ENCODE measurements around the gene TBC1D32. TPM values are rescaled to one million over a fixed set of nuclear protein-coding genes. Genes with fewer than 3 reads are reported as not detected.
"Not testable (repeated sequence)": the region's sequence is repeated elsewhere in the genome, so short reads cannot be mapped to it uniquely, and the experiment has no call there.

Gene TBC1D32
- total RNA-seq, 1 donor from 2014 or later = 8.1 TPM

DNA sequence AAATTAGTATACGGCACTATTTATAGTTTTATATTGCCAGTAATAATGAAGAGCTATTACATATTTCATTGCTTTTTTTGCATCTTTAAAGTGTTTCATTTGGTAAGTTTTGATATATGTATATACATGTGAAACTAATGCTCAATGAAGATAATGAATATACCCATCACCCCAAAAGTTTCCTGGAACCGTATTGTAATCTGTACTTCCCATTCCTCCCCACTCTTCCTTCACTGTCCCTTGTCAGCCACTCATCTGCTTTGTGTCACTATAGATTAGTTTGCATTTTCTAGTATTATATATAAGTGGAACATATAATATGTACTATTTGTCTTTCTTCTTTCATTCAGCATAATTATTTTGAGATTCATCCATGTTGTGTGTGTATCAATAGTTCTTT lies 10.3 kb upstream of the TBC1D32 start:
- DNase-seq = no peak
- Mint-ChIP-seq H3K4me3 (no peak overlapping the region), H3K27me3 (peaks cover 17% of the 10 kb centered on the region), H3K4me1 (no peaks in the 10 kb centered on the region), H3K27ac (no peak overlapping the region), H3K36me3 (ENCODE audit: low read depth) (no peaks in the 10 kb centered on the region), H3K9me3 (no peaks in the 10 kb centered on the region)
- intact Hi-C loops (cut with micrococcal nuclease) = no loop called here

DNA sequence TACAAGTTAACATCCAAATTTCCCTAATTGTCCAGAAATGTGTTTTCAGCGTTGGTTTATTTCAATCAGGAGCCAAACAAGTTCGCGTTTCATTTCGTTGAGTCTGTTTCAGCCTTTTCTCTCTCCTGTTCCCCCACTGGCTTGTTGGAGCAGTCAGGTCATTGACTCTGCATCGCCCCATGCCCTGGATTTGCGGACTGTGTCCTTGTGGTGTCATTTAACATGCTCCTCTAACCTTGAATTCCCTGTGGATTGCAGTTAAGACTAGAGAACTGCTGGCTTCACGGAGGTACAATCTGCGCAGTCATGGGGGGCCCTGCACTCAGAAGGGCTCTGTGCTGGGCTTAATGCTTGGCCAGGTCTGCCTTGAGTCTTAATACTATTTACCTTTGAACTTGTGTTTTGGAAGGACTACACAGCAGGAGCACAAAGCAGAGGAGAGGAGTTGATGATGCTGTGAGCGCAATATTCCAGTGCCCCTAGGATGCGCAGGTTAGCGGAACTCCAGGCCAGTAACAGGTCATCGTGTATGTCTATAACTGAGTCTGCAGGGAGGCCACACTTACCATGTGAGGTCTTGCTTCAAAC lies 5.5 kb upstream of the TBC1D32 start:
- H3K27ac Mint-ChIP-seq = no peak overlapping the region
- H3K27me3 Mint-ChIP-seq = peaks cover 14% of the 10 kb centered on the region
- H3K4me1 Mint-ChIP-seq = peaks cover 8% of the 10 kb centered on the region
- peaks cover 4% of the 10 kb centered on the region for H3K9me3 Mint-ChIP-seq
- intact Hi-C loops (cut with micrococcal nuclease) = loop anchor here (10.0 kb wide), 1 partner anchor 1135 kb away; the partner anchor contains the start of gene SERINC1
- H3K36me3 Mint-ChIP-seq (ENCODE audit: low read depth) = no peaks in the 10 kb centered on the region
- H3K4me3 Mint-ChIP-seq = no peak overlapping the region
- no peak for DNase-seq

DNA sequence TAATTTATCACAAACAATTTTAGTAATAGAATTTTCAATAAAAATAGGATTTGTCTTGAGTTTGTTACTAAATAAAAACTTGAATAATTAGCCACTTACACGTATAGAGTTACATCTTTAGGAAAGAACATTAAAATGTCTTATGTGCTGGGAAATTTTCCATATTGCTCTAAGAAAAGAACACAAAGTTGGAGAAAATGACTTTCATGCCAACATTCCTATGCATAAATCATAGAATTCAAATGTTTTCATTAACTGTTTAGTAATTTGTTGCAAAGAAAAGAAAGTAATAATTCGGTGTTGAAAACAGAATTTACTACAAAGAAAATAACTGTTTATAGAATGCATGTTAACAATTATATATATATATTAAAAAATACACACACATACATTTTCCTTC lies 4.7 kb upstream of the TBC1D32 start:
- no peak for DNase-seq
- H3K27me3 Mint-ChIP-seq = peaks cover 12% of the 10 kb centered on the region
- H3K4me3 Mint-ChIP-seq = no peak overlapping the region
- H3K9me3 Mint-ChIP-seq = peaks cover 4% of the 10 kb centered on the region
- peaks cover 10% of the 10 kb centered on the region for H3K4me1 Mint-ChIP-seq
- H3K36me3 Mint-ChIP-seq (ENCODE audit: low read depth) = no peaks in the 10 kb centered on the region
- H3K27ac Mint-ChIP-seq = no peak overlapping the region
- intact Hi-C loops (cut with micrococcal nuclease) = loop anchor here (10.0 kb wide), 1 partner anchor 1136 kb away; the partner anchor contains the start of gene SERINC1

DNA sequence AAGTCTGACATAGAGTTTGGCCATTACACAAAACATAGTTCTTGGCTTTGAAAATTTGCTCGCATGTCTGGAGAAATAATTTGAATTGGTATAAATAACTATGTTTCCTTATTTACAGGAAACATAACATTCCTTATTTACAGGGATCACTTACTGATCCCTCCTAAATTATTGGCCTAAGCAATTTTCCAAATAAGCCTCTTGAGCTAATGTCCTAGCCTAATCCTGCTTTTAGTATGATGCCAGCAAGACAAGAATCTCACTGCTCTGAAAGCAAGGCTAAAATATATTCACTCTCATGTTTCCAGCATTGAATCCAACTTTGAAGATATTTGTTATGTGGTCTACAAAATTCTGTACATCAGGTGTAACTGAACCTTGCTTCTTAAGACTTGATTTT lies 4.1 kb upstream of the TBC1D32 start:
- H3K4me3 Mint-ChIP-seq = no peak overlapping the region
- H3K27me3 Mint-ChIP-seq = peaks cover 10% of the 10 kb centered on the region
- intact Hi-C loops (cut with micrococcal nuclease) = loop anchor here (10.0 kb wide), 1 partner anchor 1136 kb away; the partner anchor contains the start of gene SERINC1
- no peak for DNase-seq
- no peaks in the 10 kb centered on the region for H3K36me3 Mint-ChIP-seq (ENCODE audit: low read depth)
- H3K27ac Mint-ChIP-seq = no peak overlapping the region
- peaks cover 11% of the 10 kb centered on the region for H3K4me1 Mint-ChIP-seq
- H3K9me3 Mint-ChIP-seq = peaks cover 4% of the 10 kb centered on the region

DNA sequence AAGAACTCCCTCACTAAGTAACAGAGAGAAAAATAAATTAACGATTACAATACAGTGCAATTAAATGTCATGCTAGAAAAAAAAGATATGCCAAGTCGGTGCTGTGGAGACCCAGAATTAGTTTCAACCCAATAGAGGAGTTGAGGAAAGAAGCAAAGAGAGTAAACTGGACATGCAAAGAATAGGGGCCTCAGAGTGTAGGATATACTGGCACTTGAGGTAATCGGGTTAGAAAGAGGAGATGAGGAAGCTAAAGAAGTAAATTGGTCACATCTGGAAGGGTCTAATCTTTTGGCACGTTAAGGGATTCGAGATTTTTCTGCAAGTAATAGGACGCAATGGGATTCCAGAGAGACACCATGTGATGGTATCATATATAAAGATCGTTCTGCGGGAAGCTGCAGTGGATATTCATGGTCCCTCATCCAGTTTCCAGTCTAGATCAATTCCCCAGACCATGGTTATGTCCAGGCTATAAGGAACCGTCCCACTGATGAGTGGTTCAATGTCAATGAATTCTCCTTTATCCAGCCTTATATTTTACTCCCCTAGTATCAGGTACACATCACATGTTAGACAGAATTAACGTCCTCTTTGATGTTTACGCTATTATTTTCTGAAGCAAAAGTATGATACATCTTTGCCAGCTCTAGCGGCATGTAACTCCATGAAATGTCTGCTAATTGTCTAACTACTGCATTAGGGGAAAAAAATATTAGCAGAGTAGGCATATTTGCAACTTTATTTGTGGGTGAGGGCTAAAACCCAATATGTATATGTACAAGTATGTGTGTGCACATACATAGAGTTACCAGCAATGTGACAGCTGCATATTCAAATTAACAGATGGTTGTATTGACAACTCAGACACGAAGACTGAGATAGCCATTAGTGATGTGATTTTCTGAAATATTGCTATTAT lies 1.1 kb upstream of the TBC1D32 start:
- Mint-ChIP-seq H3K27ac (peak overlapping the region; percentile 98), H3K4me3 (peak overlapping the region; percentile 91), H3K27me3 (peaks cover 6% of the 10 kb centered on the region), H3K4me1 (peaks cover 28% of the 10 kb centered on the region), H3K36me3 (ENCODE audit: low read depth) (no peaks in the 10 kb centered on the region), H3K9me3 (peaks cover 4% of the 10 kb centered on the region)
- no peak for DNase-seq
- intact Hi-C loops (cut with micrococcal nuclease) = loop anchor here (2.0 to 10.0 kb wide), 2 partner anchors 89 to 1139 kb away; partner anchors contain the start of gene SERINC1

DNA sequence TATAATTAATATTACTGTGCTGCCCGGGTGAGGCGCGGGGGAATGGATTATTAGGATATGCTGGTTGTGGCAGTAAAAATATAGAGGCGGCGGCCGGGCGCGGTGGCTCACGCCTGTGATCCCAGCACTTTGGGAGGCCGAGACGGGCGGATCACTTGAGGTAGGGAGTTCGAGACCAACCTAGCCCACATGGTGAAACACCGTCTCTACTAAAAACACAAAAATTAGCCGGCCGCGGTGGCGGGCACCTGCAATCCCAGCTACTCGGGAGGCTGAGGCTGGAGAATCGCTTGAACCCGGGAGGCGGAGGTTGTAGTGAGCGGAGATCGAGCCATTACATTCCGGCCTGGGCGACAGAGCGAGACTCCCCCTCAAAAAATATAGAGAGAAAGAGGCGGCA lies 586 bp downstream of the TBC1D32 start:
- Mint-ChIP-seq H3K27ac (peak overlapping the region; percentile 10), H3K4me1 (peaks cover 31% of the 10 kb centered on the region), H3K4me3 (peak overlapping the region; percentile 91)
- not testable (repeated sequence) for H3K9me3 Mint-ChIP-seq; H3K27me3 Mint-ChIP-seq; DNase-seq; H3K36me3 Mint-ChIP-seq (ENCODE audit: low read depth)
- intact Hi-C loops (cut with micrococcal nuclease) = loop anchor here (1.0 to 10.0 kb wide), 4 partner anchors 87 to 1141 kb away; partner anchors contain the start of genes HSF2 and SERINC1

DNA sequence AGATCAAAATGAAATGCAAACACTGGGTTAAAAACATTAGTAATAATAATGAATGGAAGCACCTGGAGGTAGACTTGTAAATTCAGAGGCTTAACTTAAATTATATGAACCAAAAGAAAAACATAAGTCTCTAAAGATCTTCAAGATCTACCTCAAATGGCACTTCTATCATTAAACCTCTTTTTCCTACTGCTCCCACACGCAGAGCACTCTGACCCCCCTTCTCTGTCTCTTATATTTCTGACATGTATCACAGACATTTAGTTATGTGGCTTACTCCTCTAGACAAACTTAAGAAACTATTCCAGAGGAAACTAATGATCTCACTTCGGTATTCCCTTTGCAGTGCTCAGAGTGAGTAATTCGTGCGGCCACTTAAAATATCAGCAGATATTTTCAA lies 1.1 kb downstream of the TBC1D32 start:
- Mint-ChIP-seq H3K36me3 (ENCODE audit: low read depth) (no peaks in the 10 kb centered on the region), H3K4me3 (peak overlapping the region; percentile 91), H3K27me3 (no peaks in the 10 kb centered on the region), H3K9me3 (peaks cover 4% of the 10 kb centered on the region), H3K4me1 (peaks cover 31% of the 10 kb centered on the region), H3K27ac (peak overlapping the region; percentile 5)
- no peak for DNase-seq
- intact Hi-C loops (cut with micrococcal nuclease) = loop anchor here (5.0 to 10.0 kb wide), 2 partner anchors 439 to 1142 kb away; partner anchors contain the start of gene SERINC1

DNA sequence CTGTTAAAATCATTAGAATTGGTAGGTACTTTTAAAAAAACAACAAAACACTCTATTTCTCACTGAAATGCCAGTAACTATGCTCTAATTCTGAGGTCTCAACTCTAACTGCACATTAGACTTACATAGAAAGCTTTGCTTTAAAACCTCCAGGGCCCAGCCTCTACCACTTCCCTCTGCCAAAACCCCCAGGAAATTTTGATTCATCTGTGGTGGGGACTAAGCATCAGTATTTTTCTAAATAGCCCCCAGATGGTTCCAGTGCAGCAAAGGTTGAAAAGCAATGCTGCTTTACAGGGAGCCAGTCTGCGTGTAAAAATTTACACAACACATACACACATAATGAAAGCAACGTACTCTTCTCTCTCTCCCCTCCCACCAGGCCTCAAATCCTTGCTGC lies 3.8 kb downstream of the TBC1D32 start:
- Mint-ChIP-seq H3K27ac (no peak overlapping the region), H3K4me1 (peaks cover 30% of the 10 kb centered on the region), H3K9me3 (peaks cover 4% of the 10 kb centered on the region), H3K27me3 (no peaks in the 10 kb centered on the region), H3K36me3 (ENCODE audit: low read depth) (no peaks in the 10 kb centered on the region), H3K4me3 (no peak overlapping the region)
- no peak for DNase-seq
- intact Hi-C loops (cut with micrococcal nuclease) = loop anchor here (5.0 to 10.0 kb wide), 2 partner anchors 442 to 1144 kb away; partner anchors contain the start of gene SERINC1

DNA sequence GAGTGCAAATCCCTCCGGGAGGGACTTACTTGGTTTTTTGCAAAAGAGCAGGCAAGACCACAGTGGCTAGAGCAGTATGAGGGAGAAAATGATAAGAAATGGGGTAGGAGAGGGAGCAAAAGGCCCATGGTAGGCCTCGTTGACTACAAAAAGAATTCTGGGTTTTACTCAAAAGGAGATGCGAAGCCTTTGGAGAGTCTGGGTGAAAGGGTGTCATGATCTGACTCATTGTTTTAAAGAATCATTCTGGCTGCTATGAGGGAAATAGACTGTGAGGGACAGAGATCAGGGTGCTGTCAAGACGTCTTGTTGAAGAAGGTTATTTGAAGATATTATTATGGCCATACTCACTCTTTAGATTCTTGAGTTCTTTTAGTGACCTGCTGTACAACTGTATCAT lies 13.0 kb downstream of the TBC1D32 start:
- Mint-ChIP-seq H3K9me3 (no peaks in the 10 kb centered on the region), H3K4me1 (peaks cover 6% of the 10 kb centered on the region), H3K27ac (no peak overlapping the region), H3K36me3 (ENCODE audit: low read depth) (peaks cover 8% of the 10 kb centered on the region), H3K4me3 (no peak overlapping the region), H3K27me3 (no peaks in the 10 kb centered on the region)
- DNase-seq = no peak
- intact Hi-C loops (cut with micrococcal nuclease) = no loop called here

DNA sequence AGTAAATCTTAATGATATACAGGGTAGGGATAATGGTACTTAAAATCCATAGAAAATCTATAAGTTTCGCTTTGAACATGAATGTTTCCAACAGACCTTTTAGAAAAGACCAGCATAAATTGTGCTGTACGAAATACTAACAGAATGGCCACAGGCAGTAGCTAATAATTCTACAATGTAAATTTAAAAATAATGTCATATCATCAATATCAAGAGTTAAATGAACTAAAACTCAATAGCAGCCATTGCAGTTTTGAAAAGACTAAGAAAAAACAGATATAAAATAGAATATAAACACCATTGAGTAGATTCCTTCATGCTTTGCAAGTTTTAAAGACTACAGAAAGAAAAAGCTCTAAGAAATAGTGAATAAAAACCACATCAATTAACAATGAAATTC lies 14.7 kb downstream of the TBC1D32 start:
- no peaks in the 10 kb centered on the region for H3K9me3 Mint-ChIP-seq
- intact Hi-C loops (cut with micrococcal nuclease) = no loop called here
- no peaks in the 10 kb centered on the region for H3K27me3 Mint-ChIP-seq
- H3K27ac Mint-ChIP-seq = no peak overlapping the region
- no peak for DNase-seq
- peaks cover 6% of the 10 kb centered on the region for H3K4me1 Mint-ChIP-seq
- H3K36me3 Mint-ChIP-seq (ENCODE audit: low read depth) = peaks cover 8% of the 10 kb centered on the region
- no peak overlapping the region for H3K4me3 Mint-ChIP-seq

DNA sequence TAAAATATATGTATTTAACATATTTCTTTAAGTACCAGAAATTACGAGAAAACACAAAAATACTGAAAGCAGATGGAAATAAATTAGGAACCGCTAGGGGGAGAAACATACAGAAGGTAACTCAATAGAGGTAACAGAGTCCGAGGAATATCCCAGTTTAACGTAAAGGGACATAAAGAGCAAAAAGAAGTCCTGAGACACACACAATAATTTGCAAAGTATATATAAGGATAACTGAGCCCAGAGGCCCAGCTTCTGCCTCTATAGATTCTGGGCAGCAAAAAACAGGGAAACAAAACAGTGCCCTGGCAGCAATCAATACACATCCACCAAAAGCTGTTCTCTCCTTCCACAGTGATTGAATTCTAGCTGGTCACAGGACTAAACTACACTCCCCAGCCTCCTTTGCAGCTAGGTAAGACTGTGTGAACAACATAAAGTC lies 15.1 kb downstream of the TBC1D32 start:
- Mint-ChIP-seq H3K27ac (no peak overlapping the region), H3K27me3 (no peaks in the 10 kb centered on the region), H3K9me3 (no peaks in the 10 kb centered on the region), H3K4me3 (no peak overlapping the region), H3K36me3 (ENCODE audit: low read depth) (peaks cover 8% of the 10 kb centered on the region), H3K4me1 (peaks cover 6% of the 10 kb centered on the region)
- intact Hi-C loops (cut with micrococcal nuclease) = no loop called here
- no peak for DNase-seq

DNA sequence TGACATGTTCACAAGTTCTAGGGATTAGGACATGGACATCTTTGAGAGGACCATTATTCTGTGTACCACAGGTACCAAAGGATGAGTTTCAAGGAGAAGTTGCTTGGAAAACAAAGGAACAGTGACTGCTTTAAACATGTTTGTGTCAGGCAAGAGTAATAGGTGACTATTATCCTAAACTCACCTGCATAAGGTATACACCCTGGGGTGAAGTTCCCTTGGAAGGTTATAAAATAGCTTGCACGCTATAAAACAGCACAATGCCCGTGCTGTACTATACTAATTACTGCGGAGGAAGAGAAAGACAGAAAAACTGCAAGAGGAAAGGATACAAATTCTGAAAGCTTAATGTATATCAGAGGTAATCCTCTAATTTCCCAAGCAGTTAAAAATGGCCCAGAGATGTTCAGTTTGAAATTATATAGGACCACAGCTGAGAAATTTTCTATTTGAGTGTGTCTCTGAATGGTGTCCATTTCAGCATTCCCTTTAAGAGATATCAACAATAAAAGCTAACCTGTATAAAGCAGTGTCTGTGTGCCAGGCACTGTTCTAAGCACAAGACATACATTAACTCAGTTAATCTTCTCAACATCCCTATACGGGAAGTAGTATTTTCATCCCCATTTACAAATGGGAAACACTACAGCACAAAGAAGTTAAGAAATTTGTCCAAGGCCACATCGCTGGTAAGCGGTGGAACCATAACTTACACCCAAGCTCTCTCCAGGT lies 19.7 kb downstream of the TBC1D32 start:
- DNase-seq = no peak
- Mint-ChIP-seq H3K4me3 (no peak overlapping the region), H3K4me1 (no peaks in the 10 kb centered on the region), H3K36me3 (ENCODE audit: low read depth) (peaks cover 5% of the 10 kb centered on the region), H3K9me3 (peaks cover 4% of the 10 kb centered on the region), H3K27me3 (no peaks in the 10 kb centered on the region), H3K27ac (no peak overlapping the region)
- intact Hi-C loops (cut with micrococcal nuclease) = no loop called here

DNA sequence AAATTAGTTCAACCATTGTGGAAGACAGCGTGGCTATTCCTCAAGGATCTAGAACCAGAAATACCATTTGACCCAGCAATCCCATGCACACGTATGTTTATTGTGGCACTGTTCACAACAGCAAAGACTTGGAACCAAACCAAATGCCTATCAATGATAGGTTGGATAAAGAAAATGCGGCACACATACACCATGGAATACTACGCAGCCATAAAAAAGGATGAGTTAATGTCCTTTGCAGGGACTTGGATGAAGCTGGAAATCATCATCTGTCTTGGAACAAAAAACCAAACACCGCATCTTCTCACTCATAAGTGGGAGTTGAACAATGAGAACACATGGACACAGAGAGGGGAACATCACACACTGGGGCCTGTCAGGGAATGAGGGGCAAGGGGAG lies 22.5 kb downstream of the TBC1D32 start:
- intact Hi-C loops (cut with micrococcal nuclease); H3K4me1 Mint-ChIP-seq; DNase-seq; H3K27me3 Mint-ChIP-seq; H3K4me3 Mint-ChIP-seq; H3K36me3 Mint-ChIP-seq (ENCODE audit: low read depth); H3K27ac Mint-ChIP-seq; H3K9me3 Mint-ChIP-seq: not testable (repeated sequence)

Data from activated CD4-positive, alpha-beta T cell treated with anti-CD3 and anti-CD28 coated beads, Interleukin-2, amount 10 ng/mL, durations not matched to agents 24 days and 14 days (primary cell).